Measurements from ENCODE around the gene DOCK1.

DOCK1 gene

GRCh38 chr10:127452568-127452967 is 547.3 kb downstream of the DOCK1 start:
- H3K4me3 ChIP-seq (ENCODE audit: low read depth, low read length), result no peak overlapping the region
- DNase-seq (ENCODE audit: low read depth), result no peak
- TF ChIP-seq CTCF (IDR thresholded peaks at IDR 0.05; ENCODE audit: low read depth, low read length, missing control alignments), result no peak

GRCh38 chr10:127453706-127454105 is 548.5 kb downstream of the DOCK1 start:
- no peak for TF ChIP-seq CTCF (IDR thresholded peaks at IDR 0.05; ENCODE audit: low read depth, low read length, missing control alignments)
- no peak for DNase-seq (ENCODE audit: low read depth)
- H3K4me3 ChIP-seq (ENCODE audit: low read depth, low read length), result no peak overlapping the region

GRCh38 chr10:127456122-127456521 is 550.9 kb downstream of the DOCK1 start:
- no peak overlapping the region for H3K4me3 ChIP-seq (ENCODE audit: low read depth, low read length)
- TF ChIP-seq CTCF (IDR thresholded peaks at IDR 0.05; ENCODE audit: low read depth, low read length, missing control alignments), result no peak
- DNase-seq (ENCODE audit: low read depth), result no peak

- no peak for TF ChIP-seq CTCF (IDR thresholded peaks at IDR 0.05; ENCODE audit: low read depth, low read length, missing control alignments)
- no peak overlapping the region for H3K4me3 ChIP-seq (ENCODE audit: low read depth, low read length)
- DNase-seq (ENCODE audit: low read depth), result no peak
These were observed 553.0 kb downstream of the DOCK1 start for GRCh38 chr10:127458016-127458810.

GRCh38 chr10:127458829-127459228 is 553.6 kb downstream of the DOCK1 start:
- no peak for DNase-seq (ENCODE audit: low read depth)
- H3K4me3 ChIP-seq (ENCODE audit: low read depth, low read length), result no peak overlapping the region
- no peak for TF ChIP-seq CTCF (IDR thresholded peaks at IDR 0.05; ENCODE audit: low read depth, low read length, missing control alignments)

- no peak for DNase-seq (ENCODE audit: low read depth)
- H3K4me3 ChIP-seq (ENCODE audit: low read depth, low read length), result no peak overlapping the region
- no peak for TF ChIP-seq CTCF (IDR thresholded peaks at IDR 0.05; ENCODE audit: low read depth, low read length, missing control alignments)
These were observed 554.7 kb downstream of the DOCK1 start for GRCh38 chr10:127459918-127460317.
